Measurements from ENCODE around the gene CYP4F22.
"Not testable (repeated sequence)": the region's sequence is repeated elsewhere in the genome, so short reads cannot be mapped to it uniquely, and the experiment has no call there.

The CYP4F22 gene

GRCh38 chr19:15495151-15495550 is 13.2 kb upstream of the CYP4F22 start:
- DNase-seq (ENCODE audit: low read depth): no peak

GRCh38 chr19:15498156-15498858 is 10.0 kb upstream of the CYP4F22 start:
- DNase-seq (ENCODE audit: low read depth): no peak

GRCh38 chr19:15498910-15499309 is 9.4 kb upstream of the CYP4F22 start:
- no peak for DNase-seq (ENCODE audit: low read depth)

GRCh38 chr19:15501596-15501995 is 6.7 kb upstream of the CYP4F22 start:
- DNase-seq (ENCODE audit: low read depth): no peak

- DNase-seq (ENCODE audit: low read depth): no peak
Observed at GRCh38 chr19:15502264-15502663, 6.1 kb upstream of the CYP4F22 start.

- DNase-seq (ENCODE audit: low read depth): no peak
Observed at GRCh38 chr19:15506074-15506571, 2.2 kb upstream of the CYP4F22 start.

- DNase-seq (ENCODE audit: low read depth): no peak
Observed at GRCh38 chr19:15507068-15508034, 974 bp upstream of the CYP4F22 start.

GRCh38 chr19:15511671-15512424 is 3.5 kb downstream of the CYP4F22 start:
- no peak for DNase-seq (ENCODE audit: low read depth)

GRCh38 chr19:15515227-15515625 is 6.9 kb downstream of the CYP4F22 start:
- DNase-seq (ENCODE audit: low read depth): not testable (repeated sequence)

- DNase-seq (ENCODE audit: low read depth): no peak
Observed at GRCh38 chr19:15516363-15516762, 8.0 kb downstream of the CYP4F22 start.

GRCh38 chr19:15517778-15518177 is 9.5 kb downstream of the CYP4F22 start:
- DNase-seq (ENCODE audit: low read depth): no peak

GRCh38 chr19:15519433-15519976 is 11.2 kb downstream of the CYP4F22 start:
- no peak for DNase-seq (ENCODE audit: low read depth)

GRCh38 chr19:15524781-15525180 is 16.5 kb downstream of the CYP4F22 start:
- no peak for DNase-seq (ENCODE audit: low read depth)

GRCh38 chr19:15525291-15525690 is 17.0 kb downstream of the CYP4F22 start:
- no peak for DNase-seq (ENCODE audit: low read depth)

GRCh38 chr19:15526408-15526807 is 18.1 kb downstream of the CYP4F22 start:
- DNase-seq (ENCODE audit: low read depth): no peak

- no peak for DNase-seq (ENCODE audit: low read depth)
Observed at GRCh38 chr19:15527705-15528104, 19.4 kb downstream of the CYP4F22 start.

- DNase-seq (ENCODE audit: low read depth): no peak
Observed at GRCh38 chr19:15529774-15530372, 21.5 kb downstream of the CYP4F22 start.

- no peak for DNase-seq (ENCODE audit: low read depth)
Observed at GRCh38 chr19:15532779-15533521, 24.6 kb downstream of the CYP4F22 start.

GRCh38 chr19:15533522-15533830 is 25.2 kb downstream of the CYP4F22 start:
- DNase-seq (ENCODE audit: low read depth): not testable (repeated sequence)

GRCh38 chr19:15534957-15535864 is 26.9 kb downstream of the CYP4F22 start:
- DNase-seq (ENCODE audit: low read depth): no peak

All from stimulated activated CD8-positive, alpha-beta memory T cell treated with anti-CD3 and anti-CD28 coated beads, Interleukin-7, amount 100 ng/mL, for 24 hours (primary cell).